Heart left ventricle (tissue), 13 donors: ENCODE data around the gene TPST1.

Source experiments
- CTCF ChIP-seq, 12 donors: fragments of 200-600 bp; sonication (generic) in 4 of 12; IDR thresholded peaks; one replicate each; pipeline versions ENCODE4 v1.5.0 to v1.8.0; 2018 to 2022; ENCODE audit warnings: antibody characterized with exemption in 12 of 12, mild to moderate bottlenecking in 5 of 12
- POLR2A ChIP-seq, 2 donors: fragments of 450-650 bp; IDR thresholded peaks; one replicate each; pipeline ENCODE4 v1.6.1; 2017; ENCODE audit warnings: antibody characterized with exemption in 2 of 2, mild to moderate bottlenecking in 2 of 2, moderate library complexity in 2 of 2
- donor health status: ischemic (EF 13 %, LVEDD 7.1; RV severe dilation, severe dysfunction).
- donor health status: DM: no; HTN: yes; CAD: no.
- donor health status: DM: no; HTN: no; CAD: no.
- donor health status: ischemic (EF 25% LVEDD 6.9; RV normal size, moderate dysfunction).
- donor health status: ischemic (EF 25% LVEDD 5.7; RV mildly dilated, moderate dysfunction).
- donor health status: ischemic (EF 35%, LVEDD 5.7; RV mildly dilated, moderate dysfunction).
- donor health status: nonischemic (EF 11% LVEDD 7.7; RV severe dilation, severe dysfunction).
- donor health status: DM: yes; HTN: yes; CAD: no.
- donor health status: PGD.
- donor health status: ischemic (EF 29% LVEDD 5.4; RV normal size, mild dysfunction).
- donor health status: nonischemic (EF 23%, LVEDD 6.1; RV moderate dilation, normal function).

GRCh38 chr7:66162622-66163021 lies 42.5 kb upstream of the TPST1 start:
- TF ChIP-seq CTCF (IDR thresholded peaks at IDR 0.05) (no peak), POLR2A (IDR thresholded peaks at IDR 0.05) (no peak)
